Left lung (tissue), 10 donors: Measurements from ENCODE around the gene NOL9. TPM values are rescaled to one million over a fixed set of nuclear protein-coding genes. Genes with fewer than 3 reads are reported as not detected.

ENCODE experiments used
- ATAC-seq: fragments of 200-7000 bp; cut with Tn5 transposase; one replicate; pipeline ENCODE4 v1.9.1; 2020; ENCODE audit warnings: moderate library complexity
- DNase-seq, 4 donors: peaks; one replicate each; pipeline ENCODE4 v3.0.0-alpha.2; 2013 to 2020
- H3K27ac ChIP-seq, 2 donors: fragments of 200-600 bp; sonication (generic) in 1 of 2; one replicate each; pipeline versions ENCODE4 v1.5.0 to v1.8.0; 2020 to 2021
- H3K27me3 ChIP-seq, 2 donors: fragments of 200-600 bp; sonication (generic) in 1 of 2; one replicate each; pipeline versions ENCODE4 v1.5.0 to v1.8.0; 2020 to 2021
- H3K36me3 ChIP-seq, 2 donors: fragments of 200-600 bp; sonication (generic) in 1 of 2; one replicate each; pipeline versions ENCODE4 v1.5.0 to v1.8.0; 2020 to 2021
- H3K4me1 ChIP-seq, 2 donors: fragments of 200-600 bp; one replicate each; pipeline ENCODE4 v1.8.0; 2021
- H3K4me3 ChIP-seq, 2 donors: fragments of 200-600 bp; sonication (generic) in 1 of 2; one replicate each; pipeline versions ENCODE4 v1.5.0 to v1.8.0; 2020 to 2021; ENCODE audit warnings: mild to moderate bottlenecking in 1 of 2
- H3K9me3 ChIP-seq, 2 donors: fragments of 200-600 bp; sonication (generic) in 1 of 2; one replicate each; pipeline versions ENCODE4 v1.5.0 to v1.8.0; 2020 to 2021
- CTCF ChIP-seq, 2 donors: fragments of 200-600 bp; sonication (generic) in 1 of 2; IDR thresholded peaks; one replicate each; pipeline versions ENCODE4 v1.5.0 to v1.8.0; 2021; ENCODE audit warnings: antibody characterized with exemption in 2 of 2
- intact Hi-C, 2 donors: fragments of 100-400 bp; cut with DNase I; formaldehyde crosslinking; loops; one replicate each; pipeline versions ENCODE4 v1.11.2 to v1.14.2; 2022
- polyA plus RNA-seq, 6 donors: library from polyadenylated mRNA; unstranded; fragments of 120-200 nt; gene quantifications; one replicate each; pipeline ENCODE4 v1.2.1, GENCODE V29; 2013; ENCODE audit not compliant: insufficient read length in 6 of 6
- total RNA-seq, 2 donors: library from RNA; stranded (reverse); fragmentation: NEBNext Ultra II Directional; extraction: Animal tissue kit (Norgen Biotek cat#: 25700); gene quantifications; one replicate each; pipeline ENCODE4 v1.2.1, GENCODE V29; 2021
- donor health status: DM: no; HTN: yes; CAD: no.
- donor health status: DM: no; HTN: no; CAD: no.

Gene NOL9
- total and polyA plus RNA-seq, 8 donors = 19.1 to 30.8 (median 24.8) TPM

GRCh38 chr1:6580593-6581409 lies 26.5 kb upstream of the NOL9 start:
- DNase-seq (no peak), ATAC-seq (peak; percentile 2)
- Histone ChIP-seq H3K9me3 (no peaks in the 10 kb centered on the region), H3K4me1 (peaks cover 11 to 47% of the 10 kb centered on the region in 2 donors), H3K4me3 (peak overlapping the region; percentile 88 to 92), H3K36me3 (peaks cover 0 to 5% of the 10 kb centered on the region in 2 donors), H3K27ac (peak overlapping the region; percentile 88 to 96), H3K27me3 (no peaks in the 10 kb centered on the region)
- no peak for TF ChIP-seq CTCF (IDR thresholded peaks at IDR 0.05)
- intact Hi-C loops = no loop called here

- Histone ChIP-seq H3K4me1 (peaks cover 11 to 47% of the 10 kb centered on the region in 2 donors), H3K36me3 (peaks cover 0 to 5% of the 10 kb centered on the region in 2 donors), H3K9me3 (no peaks in the 10 kb centered on the region), H3K4me3 (peak overlapping the region; percentile 88 to 92), H3K27me3 (no peaks in the 10 kb centered on the region), H3K27ac (peak overlapping the region; percentile 88 to 96)
- DNase-seq (peak in 2 of 4 donors; percentile 14 to 65), ATAC-seq (peak; percentile 50)
- no peak for TF ChIP-seq CTCF (IDR thresholded peaks at IDR 0.05)
- intact Hi-C loops = no loop called here
Measured at GRCh38 chr1:6580119-6580592, 25.8 kb upstream of the NOL9 start.

- intact Hi-C loops = no loop called here
- H3K36me3 ChIP-seq = peaks cover 0 to 5% of the 10 kb centered on the region in 2 donors
- no peaks in the 10 kb centered on the region for H3K27me3 ChIP-seq
- H3K9me3 ChIP-seq = no peaks in the 10 kb centered on the region
- TF ChIP-seq CTCF (IDR thresholded peaks at IDR 0.05) = no peak
- DNase-seq (peak; percentile 99 to 100 (median 100)), ATAC-seq (peak; percentile 98)
- peaks cover 11 to 43% of the 10 kb centered on the region in 2 donors for H3K4me1 ChIP-seq
- peak within 1 kb of the TSS; percentile 88 to 96 for H3K27ac ChIP-seq
- H3K4me3 ChIP-seq = peak within 1 kb of the TSS; percentile 88 to 92
Measured at GRCh38 chr1:6579374-6580118, 25.2 kb upstream of the NOL9 start, which contains the start of gene ZBTB48. ZBTB48 (plus strand) TSS chr1:6579994; CDS start chr1:6580610, 616 bp downstream.

- no peak for TF ChIP-seq CTCF (IDR thresholded peaks at IDR 0.05)
- H3K36me3 ChIP-seq = no peaks in the 10 kb centered on the region
- H3K9me3 ChIP-seq = no peaks in the 10 kb centered on the region
- intact Hi-C loops = no loop called here
- ATAC-seq = no peak
- peaks cover 11 to 35% of the 10 kb centered on the region in 2 donors for H3K4me1 ChIP-seq
- H3K27ac ChIP-seq = peak overlapping the region; percentile 88 to 96
- H3K27me3 ChIP-seq = no peaks in the 10 kb centered on the region
- H3K4me3 ChIP-seq = peak overlapping the region in 1 of 2 donors; percentile 92
- DNase-seq = no peak
Measured at GRCh38 chr1:6578624-6579373, 24.5 kb upstream of the NOL9 start.
